Vagina (tissue), 2 donors: ENCODE results near the gene BSND.

ENCODE experiments used
- POLR2A ChIP-seq, 2 donors: fragments of 450-650 bp; IDR thresholded peaks; one replicate each; pipeline ENCODE4 v1.6.1; 2017; ENCODE audit warnings: antibody characterized with exemption in 2 of 2, mild to moderate bottlenecking in 2 of 2, moderate library complexity in 2 of 2
- POLR2AphosphoS5 ChIP-seq, 2 donors: sonication (generic); formaldehyde crosslinking; IDR thresholded peaks; one replicate each; pipeline ENCODE4 v1.9.0; 2017; ENCODE audit warnings: antibody characterized with exemption in 2 of 2, mild to moderate bottlenecking in 2 of 2, low read depth in 1 of 2; ENCODE audit not compliant: insufficient read depth in 1 of 2
- TF ChIP-seq, protein P1 (sequence below), 3 experiments: fragments of 450-650 bp in 2 of 3; fragments of 200-600 bp in 1 of 3; sonication (generic) in 1 of 3; IDR thresholded peaks; one replicate each; pipeline ENCODE4 v1.5.1; 2017 to 2019; ENCODE audit warnings: antibody characterized with exemption in 3 of 3, mild to moderate bottlenecking in 2 of 3, moderate library complexity in 2 of 3

DNA sequence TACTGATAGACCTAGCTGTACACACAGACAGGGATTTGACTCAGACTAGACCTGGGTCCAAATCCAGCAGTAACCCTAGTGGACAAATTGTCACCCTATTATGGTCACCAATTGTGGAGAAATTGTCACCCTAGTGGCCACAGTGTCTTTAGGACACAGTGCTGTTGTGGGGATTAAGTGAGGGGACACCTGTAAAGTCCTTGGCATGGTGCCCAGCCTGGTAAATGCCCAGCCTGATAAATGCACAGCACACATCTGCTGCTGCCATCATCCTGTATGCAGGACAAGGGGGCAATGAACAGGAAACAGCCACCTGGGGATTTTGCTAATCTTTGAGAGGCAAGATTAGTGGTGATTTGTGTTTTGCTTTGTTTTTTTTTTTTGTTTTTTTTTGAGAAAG, 16.0 kb upstream of the BSND start:
- TF ChIP-seq, protein P1, sequence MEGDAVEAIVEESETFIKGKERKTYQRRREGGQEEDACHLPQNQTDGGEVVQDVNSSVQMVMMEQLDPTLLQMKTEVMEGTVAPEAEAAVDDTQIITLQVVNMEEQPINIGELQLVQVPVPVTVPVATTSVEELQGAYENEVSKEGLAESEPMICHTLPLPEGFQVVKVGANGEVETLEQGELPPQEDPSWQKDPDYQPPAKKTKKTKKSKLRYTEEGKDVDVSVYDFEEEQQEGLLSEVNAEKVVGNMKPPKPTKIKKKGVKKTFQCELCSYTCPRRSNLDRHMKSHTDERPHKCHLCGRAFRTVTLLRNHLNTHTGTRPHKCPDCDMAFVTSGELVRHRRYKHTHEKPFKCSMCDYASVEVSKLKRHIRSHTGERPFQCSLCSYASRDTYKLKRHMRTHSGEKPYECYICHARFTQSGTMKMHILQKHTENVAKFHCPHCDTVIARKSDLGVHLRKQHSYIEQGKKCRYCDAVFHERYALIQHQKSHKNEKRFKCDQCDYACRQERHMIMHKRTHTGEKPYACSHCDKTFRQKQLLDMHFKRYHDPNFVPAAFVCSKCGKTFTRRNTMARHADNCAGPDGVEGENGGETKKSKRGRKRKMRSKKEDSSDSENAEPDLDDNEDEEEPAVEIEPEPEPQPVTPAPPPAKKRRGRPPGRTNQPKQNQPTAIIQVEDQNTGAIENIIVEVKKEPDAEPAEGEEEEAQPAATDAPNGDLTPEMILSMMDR (IDR thresholded peaks at IDR 0.05) = no peak
- no peak for TF ChIP-seq POLR2A (IDR thresholded peaks at IDR 0.05)
- TF ChIP-seq POLR2AphosphoS5 (IDR thresholded peaks at IDR 0.05; ENCODE audit: insufficient read depth in 1 of 2, low read depth in 1 of 2) = no peak
